WERI-Rb-1 (cell line): ENCODE results near the gene RNF17.

Source experiments
- DNase-seq: peaks from one replicate; pipeline ENCODE4 v3.0.0-alpha.2; 2020
- H3K27ac ChIP-seq: fragments of 250-450 bp; sonication (Bioruptor Pico); 2 replicates; pipeline ENCODE4 v1.5.1; 2020; ENCODE audit warnings: mild to moderate bottlenecking, moderate library complexity
- H3K27me3 ChIP-seq: fragments of 250-450 bp; sonication (Bioruptor Pico); 2 replicates; pipeline ENCODE4 v1.5.1; 2021; ENCODE audit warnings: mild to moderate bottlenecking, low read depth, moderate library complexity; ENCODE audit not compliant: insufficient read depth, severe bottlenecking
- H3K36me3 ChIP-seq: fragments of 250-450 bp; sonication (Bioruptor Pico); 2 replicates; pipeline ENCODE4 v1.5.1; 2020; ENCODE audit warnings: mild to moderate bottlenecking, moderate library complexity
- H3K4me3 ChIP-seq: 2 replicates; pipeline ENCODE4 v1.5.1; 2011; ENCODE audit warnings: low read depth, mild to moderate bottlenecking, control low read depth, low read length
- H3K9me3 ChIP-seq: fragments of 250-450 bp; sonication (Bioruptor Pico); 2 replicates; pipeline ENCODE4 v1.5.1; 2021; ENCODE audit warnings: mild to moderate bottlenecking, moderate library complexity; ENCODE audit not compliant: severe bottlenecking
- CTCF ChIP-seq: IDR thresholded peaks from 2 replicates; pipeline ENCODE4 v1.5.1; 2011; ENCODE audit warnings: low read depth, mild to moderate bottlenecking, control low read depth, inconsistent platforms, low read length

RNF17 gene

GRCh38 chr13:24878340-24878739, 114.4 kb downstream of the RNF17 start:
- Histone ChIP-seq H3K36me3 (peaks cover 4% of the 10 kb centered on the region), H3K27ac (no peak overlapping the region), H3K27me3 (no peaks in the 10 kb centered on the region), H3K4me3 (no peak overlapping the region), H3K9me3 (no peaks in the 10 kb centered on the region)
- no peak for TF ChIP-seq CTCF
- no peak for DNase-seq

- no peak for TF ChIP-seq CTCF
- Histone ChIP-seq H3K36me3 (peaks cover 39% of the 10 kb centered on the region), H3K27ac (no peak overlapping the region), H3K4me3 (no peak overlapping the region), H3K27me3 (no peaks in the 10 kb centered on the region), H3K9me3 (no peaks in the 10 kb centered on the region)
- DNase-seq = no peak
Measured at GRCh38 chr13:24882665-24883064, 118.7 kb downstream of the RNF17 start.

GRCh38 chr13:24887759-24888158, 123.8 kb downstream of the RNF17 start:
- Histone ChIP-seq H3K36me3 (peaks cover 75% of the 10 kb centered on the region), H3K9me3 (no peaks in the 10 kb centered on the region)
- TF ChIP-seq CTCF = no peak

GRCh38 chr13:24888291-24888931, 124.4 kb downstream of the RNF17 start:
- Histone ChIP-seq H3K9me3 (no peaks in the 10 kb centered on the region), H3K27me3 (no peaks in the 10 kb centered on the region), H3K27ac (no peak overlapping the region), H3K4me3 (no peak overlapping the region), H3K36me3 (peaks cover 81% of the 10 kb centered on the region)
- no peak for DNase-seq
- TF ChIP-seq CTCF = no peak

More at GRCh38 chr13:24887759-24888158, 123.8 kb downstream of the RNF17 start:
- no peak overlapping the region for H3K27ac ChIP-seq
- no peak overlapping the region for H3K4me3 ChIP-seq
- H3K27me3 ChIP-seq = no peaks in the 10 kb centered on the region
- no peak for DNase-seq

- Histone ChIP-seq H3K36me3 (peaks cover 74% of the 10 kb centered on the region), H3K27ac (no peak overlapping the region), H3K27me3 (no peaks in the 10 kb centered on the region), H3K4me3 (no peak overlapping the region), H3K9me3 (no peaks in the 10 kb centered on the region)
- no peak for TF ChIP-seq CTCF
- DNase-seq = no peak
Measured at GRCh38 chr13:24890256-24890655, 126.3 kb downstream of the RNF17 start.
